ENCODE measurements around the gene DHX57.

- TF ChIP-seq CTCF (IDR thresholded peaks at IDR 0.05; ENCODE audit: insufficient read depth, low read length): no peak
- no peak for TF ChIP-seq POLR2AphosphoS5 (IDR thresholded peaks at IDR 0.05; ENCODE audit: low read depth)
Measured at GRCh38 chr2:38771632-38772031, 104.1 kb downstream of the DHX57 start.

Data from HL-60 (cell line).